Natural killer cell (primary cell): ENCODE results near the gene UNC13B. TPM values are rescaled to one million over a fixed set of nuclear protein-coding genes. Genes with fewer than 3 reads are reported as not detected.

Source experiments
- ATAC-seq, 3 donors: fragments of 150-1000 bp in 2 of 3; fragments of 200-7000 bp in 1 of 3; cut with Tn5 transposase; 1 replicate in 1 of 3; 2 replicates in 2 of 3; pipeline ENCODE4 v1.10.0; 2021; ENCODE audit warnings: mild to moderate bottlenecking in 2 of 3, moderate library complexity in 2 of 3
- DNase-seq, 2 donors: peaks; one replicate each; pipeline versions ENCODE4 v3.0.0 to v3.0.0-alpha.2; 2013 to 2021; ENCODE audit warnings: mixed read lengths in 1 of 2
- H3K27ac ChIP-seq: one replicate; pipeline ENCODE4 v1.5.1; 2013; ENCODE audit warnings: mild to moderate bottlenecking, low read length
- H3K27me3 ChIP-seq: one replicate; pipeline ENCODE4 v1.6.1; 2013; ENCODE audit warnings: low read length; ENCODE audit not compliant: control insufficient read depth, insufficient read depth
- H3K36me3 ChIP-seq: one replicate; pipeline ENCODE4 v1.6.1; 2013; ENCODE audit warnings: low read length; ENCODE audit not compliant: control insufficient read depth, insufficient read depth
- H3K4me1 ChIP-seq: one replicate; pipeline ENCODE4 v1.6.1; 2013; ENCODE audit warnings: low read length; ENCODE audit not compliant: control insufficient read depth, insufficient read depth
- H3K4me3 ChIP-seq: one replicate; pipeline ENCODE4 v1.5.1; 2013; ENCODE audit warnings: low read length
- H3K9me3 ChIP-seq: one replicate; pipeline ENCODE4 v1.6.1; 2013; ENCODE audit warnings: low read length; ENCODE audit not compliant: control insufficient read depth, insufficient read depth
- H3K27ac Mint-ChIP-seq, 2 donors: one replicate each; pipeline ENCODE4 v1.8.0; 2022; ENCODE audit warnings: mild to moderate bottlenecking in 2 of 2, mixed read lengths in 2 of 2, moderate library complexity in 1 of 2
- H3K27me3 Mint-ChIP-seq, 2 donors: one replicate each; pipeline ENCODE4 v1.8.0; 2022; ENCODE audit warnings: low read depth in 2 of 2, mixed read lengths in 2 of 2
- H3K36me3 Mint-ChIP-seq: one replicate; pipeline ENCODE4 v1.8.0; 2022; ENCODE audit warnings: mixed read lengths
- H3K4me1 Mint-ChIP-seq, 2 donors: one replicate each; pipeline ENCODE4 v1.8.0; 2022; ENCODE audit warnings: mixed read lengths in 2 of 2
- H3K4me3 Mint-ChIP-seq: one replicate; pipeline ENCODE4 v1.8.0; 2022; ENCODE audit warnings: mild to moderate bottlenecking, moderate library complexity, mixed read lengths
- H3K9me3 Mint-ChIP-seq, 2 donors: one replicate each; pipeline ENCODE4 v1.8.0; 2022; ENCODE audit warnings: mixed read lengths in 2 of 2
- CTCF ChIP-seq: fragments of 200-600 bp; IDR thresholded peaks from one replicate; pipeline ENCODE4 v1.8.0; 2022; ENCODE audit warnings: antibody characterized with exemption
- WGBS: methylation state at CpG from one replicate; pipeline ENCODE4 v1.1.7; 2013; ENCODE audit warnings: missing lambda C conversion rate; ENCODE audit not compliant: insufficient coverage; 5-methylcytosine and 5-hydroxymethylcytosine counted together
- intact Hi-C: fragments of 100-400 bp; cut with micrococcal nuclease; formaldehyde crosslinking; loops from one replicate; pipeline ENCODE4 v1.14.2; 2022
- total RNA-seq, 4 donors: library from RNA; stranded (reverse); fragments of 120-200 nt in 1 of 4; gene quantifications; one replicate each; pipeline versions ENCODE4 v1.2.3 to v1.2.4, GENCODE V29; 2013 to 2022

UNC13B gene
- total RNA-seq, 3 donors from 2014 or later (not counting 1 experiment from before 2014, with no cell fraction given) = 0.21 to 0.78 (median 0.27) TPM

GRCh38 chr9:35253075-35253474 lies 91.3 kb downstream of the UNC13B start:
- H3K36me3 Mint-ChIP-seq = no peaks in the 10 kb centered on the region
- no peaks in the 10 kb centered on the region for H3K36me3 ChIP-seq
- no CpG with 5 or more reads among the region's 1 CpG for WGBS
- no peak for DNase-seq
- H3K27ac ChIP-seq = no peak overlapping the region
- H3K4me1 ChIP-seq = no peaks in the 10 kb centered on the region
- H3K9me3 Mint-ChIP-seq = no peaks in the 10 kb centered on the region
- H3K4me3 ChIP-seq = no peak overlapping the region
- no peaks in the 10 kb centered on the region for H3K4me1 Mint-ChIP-seq
- ATAC-seq = no peak
- peaks cover 9 to 17% of the 10 kb centered on the region in 2 donors for H3K27me3 Mint-ChIP-seq
- no peak for TF ChIP-seq CTCF
- intact Hi-C loops = no loop called here
- H3K27ac Mint-ChIP-seq = no peak overlapping the region
- H3K9me3 ChIP-seq = no peaks in the 10 kb centered on the region
- no peak overlapping the region for H3K4me3 Mint-ChIP-seq
- H3K27me3 ChIP-seq = peaks cover 3% of the 10 kb centered on the region

GRCh38 chr9:35254237-35254636 lies 92.4 kb downstream of the UNC13B start:
- no peak overlapping the region for H3K4me3 Mint-ChIP-seq
- no peak for DNase-seq
- H3K36me3 ChIP-seq = no peaks in the 10 kb centered on the region
- H3K4me1 ChIP-seq = no peaks in the 10 kb centered on the region
- H3K9me3 ChIP-seq = no peaks in the 10 kb centered on the region
- H3K4me1 Mint-ChIP-seq = no peaks in the 10 kb centered on the region
- peaks cover 3% of the 10 kb centered on the region for H3K27me3 ChIP-seq
- no peak for TF ChIP-seq CTCF
- no peak overlapping the region for H3K4me3 ChIP-seq
- no peaks in the 10 kb centered on the region for H3K36me3 Mint-ChIP-seq
- intact Hi-C loops = no loop called here
- no peaks in the 10 kb centered on the region for H3K9me3 Mint-ChIP-seq
- no peak for ATAC-seq
- peaks cover 2 to 11% of the 10 kb centered on the region in 2 donors for H3K27me3 Mint-ChIP-seq
- H3K27ac ChIP-seq = no peak overlapping the region
- H3K27ac Mint-ChIP-seq = no peak overlapping the region

GRCh38 chr9:35254984-35255857 lies 93.4 kb downstream of the UNC13B start:
- WGBS = 93% methylated on average over 6 of the region's 8 CpGs
- intact Hi-C loops = no loop called here
- Mint-ChIP-seq H3K36me3 (no peaks in the 10 kb centered on the region), H3K27me3 (peaks cover 2 to 4% of the 10 kb centered on the region in 2 donors), H3K4me3 (no peak overlapping the region), H3K4me1 (no peaks in the 10 kb centered on the region), H3K9me3 (no peaks in the 10 kb centered on the region), H3K27ac (no peak overlapping the region)
- H3K27ac ChIP-seq = no peak overlapping the region
- H3K27me3 ChIP-seq = no peaks in the 10 kb centered on the region
- H3K36me3 ChIP-seq = no peaks in the 10 kb centered on the region
- ATAC-seq = no peak
- DNase-seq = no peak
- no peak for TF ChIP-seq CTCF
- no peak overlapping the region for H3K4me3 ChIP-seq
- no peaks in the 10 kb centered on the region for H3K9me3 ChIP-seq
- no peaks in the 10 kb centered on the region for H3K4me1 ChIP-seq
